Stimulated activated CD4-positive, alpha-beta T cell treated with anti-CD3 and anti-CD28 coated beads, Interleukin-15, amount 100 ng/mL, for 48 hours (primary cell): ENCODE data around the gene FAM221B.

Experiments used
- DNase-seq, 2 donors: peaks; one replicate each; pipeline ENCODE4 v3.0.0-alpha.2; 2020; ENCODE audit warnings: low read depth in 2 of 2

The FAM221B gene

GRCh38 chr9:35791297-35791921, 37.1 kb downstream of the FAM221B start, which contains the start of gene NPR2:
TSS of gene NPR2 (plus strand) at chr9:35791591. CDS start at chr9:35792409, 818 bp downstream.
- no peak for DNase-seq

- DNase-seq = peak in 1 of 2 donors; percentile 29
Measured at GRCh38 chr9:35790385-35791296, 37.9 kb downstream of the FAM221B start.

- DNase-seq = no peak
Measured at GRCh38 chr9:35790025-35790384, 38.5 kb downstream of the FAM221B start.

GRCh38 chr9:35789541-35789940, 39.0 kb downstream of the FAM221B start:
- DNase-seq = no peak

- DNase-seq = no peak
Measured at GRCh38 chr9:35783418-35783817, 45.1 kb downstream of the FAM221B start.

GRCh38 chr9:35781066-35781465, 47.5 kb downstream of the FAM221B start:
- DNase-seq = no peak

- no peak for DNase-seq
Measured at GRCh38 chr9:35778496-35778895, 50.0 kb downstream of the FAM221B start.

- DNase-seq = no peak
Measured at GRCh38 chr9:35776018-35776417, 52.5 kb downstream of the FAM221B start.

GRCh38 chr9:35774907-35775635, 53.5 kb downstream of the FAM221B start:
- no peak for DNase-seq

- DNase-seq = no peak
Measured at GRCh38 chr9:35771943-35772342, 56.6 kb downstream of the FAM221B start.

- no peak for DNase-seq
Measured at GRCh38 chr9:35771534-35771933, 57.0 kb downstream of the FAM221B start.

GRCh38 chr9:35771075-35771433, 57.5 kb downstream of the FAM221B start:
- no peak for DNase-seq

GRCh38 chr9:35769763-35770162, 58.8 kb downstream of the FAM221B start:
- no peak for DNase-seq

- DNase-seq = no peak
Measured at GRCh38 chr9:35767458-35767857, 61.1 kb downstream of the FAM221B start.

- no peak for DNase-seq
Measured at GRCh38 chr9:35766997-35767396, 61.5 kb downstream of the FAM221B start.
